ENCODE results near the gene ZNF595.

GRCh38 chr4:121408-122084 lies 68.4 kb downstream of the ZNF595 start:
- TF ChIP-seq POLR2A (IDR thresholded peaks at IDR 0.05) (no peak), POLR2AphosphoS5 (IDR thresholded peaks at IDR 0.05) (no peak)
- TF ChIP-seq, protein P1, sequence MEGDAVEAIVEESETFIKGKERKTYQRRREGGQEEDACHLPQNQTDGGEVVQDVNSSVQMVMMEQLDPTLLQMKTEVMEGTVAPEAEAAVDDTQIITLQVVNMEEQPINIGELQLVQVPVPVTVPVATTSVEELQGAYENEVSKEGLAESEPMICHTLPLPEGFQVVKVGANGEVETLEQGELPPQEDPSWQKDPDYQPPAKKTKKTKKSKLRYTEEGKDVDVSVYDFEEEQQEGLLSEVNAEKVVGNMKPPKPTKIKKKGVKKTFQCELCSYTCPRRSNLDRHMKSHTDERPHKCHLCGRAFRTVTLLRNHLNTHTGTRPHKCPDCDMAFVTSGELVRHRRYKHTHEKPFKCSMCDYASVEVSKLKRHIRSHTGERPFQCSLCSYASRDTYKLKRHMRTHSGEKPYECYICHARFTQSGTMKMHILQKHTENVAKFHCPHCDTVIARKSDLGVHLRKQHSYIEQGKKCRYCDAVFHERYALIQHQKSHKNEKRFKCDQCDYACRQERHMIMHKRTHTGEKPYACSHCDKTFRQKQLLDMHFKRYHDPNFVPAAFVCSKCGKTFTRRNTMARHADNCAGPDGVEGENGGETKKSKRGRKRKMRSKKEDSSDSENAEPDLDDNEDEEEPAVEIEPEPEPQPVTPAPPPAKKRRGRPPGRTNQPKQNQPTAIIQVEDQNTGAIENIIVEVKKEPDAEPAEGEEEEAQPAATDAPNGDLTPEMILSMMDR (IDR thresholded peaks at IDR 0.05) = no peak
